ENCODE results near the gene BRD4. TPM values are rescaled to one million over a fixed set of nuclear protein-coding genes. Genes with fewer than 3 reads are reported as not detected.
"Not testable (repeated sequence)": the region's sequence is repeated elsewhere in the genome, so short reads cannot be mapped to it uniquely, and the experiment has no call there.

BRD4 gene
- total and polyA plus RNA-seq, 2 donors (not counting 1 experiment from before 2014, with no cell fraction given): 9.9 to 20.1 TPM

DNA sequence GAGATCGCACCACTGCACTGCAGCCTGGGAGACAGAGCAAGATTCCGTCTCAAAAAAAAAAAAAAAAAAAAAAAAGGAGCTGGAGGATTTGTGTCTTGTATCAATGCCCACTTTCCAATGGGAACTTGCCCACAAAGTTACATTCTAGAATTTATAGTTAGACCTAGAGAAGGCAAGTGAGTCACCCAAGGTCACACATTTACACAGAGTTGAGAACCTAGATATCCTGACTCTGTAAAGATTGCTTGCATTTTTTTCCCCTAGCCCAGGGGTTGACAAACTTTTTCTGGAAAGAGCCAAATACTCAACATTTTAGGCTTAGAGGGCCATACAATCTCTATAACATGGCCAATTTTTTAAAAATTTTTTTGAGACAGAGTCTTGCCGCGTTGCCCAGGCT is 7.7 kb upstream of the BRD4 start:
- H3K27ac ChIP-seq (ENCODE audit: insufficient read depth, low read length): no peak overlapping the region
- DNase-seq (ENCODE audit: low read depth in 2 of 2): no peak
- no peak overlapping the region for H3K9ac ChIP-seq (ENCODE audit: insufficient read depth, low read length)
- H3K4me3 ChIP-seq (replicated peaks in 1 of 4; ENCODE audit: control extremely low read depth in 1 of 4, insufficient read depth in 1 of 4, low read depth in 3 of 4, low read length in 4 of 4): no peak overlapping the region
- H4K20me1 ChIP-seq (ENCODE audit: control insufficient read depth, extremely low read depth, insufficient read depth, low read length): no peaks in the 10 kb centered on the region
- no peak overlapping the region for H2AFZ ChIP-seq (ENCODE audit: low read length)
- no peaks in the 10 kb centered on the region for H3K4me1 ChIP-seq (ENCODE audit: control insufficient read depth, extremely low read depth, insufficient read depth, low read length)
- TF ChIP-seq, protein P1, sequence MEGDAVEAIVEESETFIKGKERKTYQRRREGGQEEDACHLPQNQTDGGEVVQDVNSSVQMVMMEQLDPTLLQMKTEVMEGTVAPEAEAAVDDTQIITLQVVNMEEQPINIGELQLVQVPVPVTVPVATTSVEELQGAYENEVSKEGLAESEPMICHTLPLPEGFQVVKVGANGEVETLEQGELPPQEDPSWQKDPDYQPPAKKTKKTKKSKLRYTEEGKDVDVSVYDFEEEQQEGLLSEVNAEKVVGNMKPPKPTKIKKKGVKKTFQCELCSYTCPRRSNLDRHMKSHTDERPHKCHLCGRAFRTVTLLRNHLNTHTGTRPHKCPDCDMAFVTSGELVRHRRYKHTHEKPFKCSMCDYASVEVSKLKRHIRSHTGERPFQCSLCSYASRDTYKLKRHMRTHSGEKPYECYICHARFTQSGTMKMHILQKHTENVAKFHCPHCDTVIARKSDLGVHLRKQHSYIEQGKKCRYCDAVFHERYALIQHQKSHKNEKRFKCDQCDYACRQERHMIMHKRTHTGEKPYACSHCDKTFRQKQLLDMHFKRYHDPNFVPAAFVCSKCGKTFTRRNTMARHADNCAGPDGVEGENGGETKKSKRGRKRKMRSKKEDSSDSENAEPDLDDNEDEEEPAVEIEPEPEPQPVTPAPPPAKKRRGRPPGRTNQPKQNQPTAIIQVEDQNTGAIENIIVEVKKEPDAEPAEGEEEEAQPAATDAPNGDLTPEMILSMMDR (conservative IDR thresholded peaks at IDR 0.05 in 1 of 2, IDR thresholded peaks at IDR 0.05 in 1 of 2; ENCODE audit: low read depth in 1 of 2, low read length in 2 of 2): no peak
- TF ChIP-seq EZH2 (IDR thresholded peaks at IDR 0.05; ENCODE audit: low read length, missing control alignments): no peak
- H3K4me2 ChIP-seq (ENCODE audit: extremely low read depth, insufficient read depth, low read length): no peak overlapping the region
- H3K79me2 ChIP-seq (ENCODE audit: control insufficient read depth, insufficient read depth, low read length): no peaks in the 10 kb centered on the region
- no peaks in the 10 kb centered on the region for H3K27me3 ChIP-seq (ENCODE audit: control insufficient read depth, insufficient read depth, low read length)
- no peaks in the 10 kb centered on the region for H3K9me3 ChIP-seq (ENCODE audit: control insufficient read depth, insufficient read depth, low read depth, low read length)
- H3K36me3 ChIP-seq (ENCODE audit: control insufficient read depth, insufficient read depth, low read length): no peaks in the 10 kb centered on the region

GRCh38 chr19:15337202-15337601 is 4.9 kb upstream of the BRD4 start:
- Histone ChIP-seq H3K79me2 (ENCODE audit: control insufficient read depth, insufficient read depth, low read length) (peaks cover 8% of the 10 kb centered on the region), H3K4me1 (ENCODE audit: control insufficient read depth, extremely low read depth, insufficient read depth, low read length) (no peaks in the 10 kb centered on the region), H3K4me2 (ENCODE audit: extremely low read depth, insufficient read depth, low read length) (peak overlapping the region; percentile 11), H3K27me3 (ENCODE audit: control insufficient read depth, insufficient read depth, low read length) (no peaks in the 10 kb centered on the region), H3K4me3 (replicated peaks in 1 of 4; ENCODE audit: control extremely low read depth in 1 of 4, insufficient read depth in 1 of 4, low read depth in 3 of 4, low read length in 4 of 4) (no peak overlapping the region), H3K9me3 (ENCODE audit: control insufficient read depth, insufficient read depth, low read depth, low read length) (no peaks in the 10 kb centered on the region), H3K9ac (ENCODE audit: insufficient read depth, low read length) (no peak overlapping the region), H3K27ac (ENCODE audit: insufficient read depth, low read length) (peak overlapping the region; percentile 13), H3K36me3 (ENCODE audit: control insufficient read depth, insufficient read depth, low read length) (no peaks in the 10 kb centered on the region), H4K20me1 (ENCODE audit: control insufficient read depth, extremely low read depth, insufficient read depth, low read length) (no peaks in the 10 kb centered on the region), H2AFZ (ENCODE audit: low read length) (no peak overlapping the region)
- peak; percentile 60 to 62 for DNase-seq (ENCODE audit: low read depth in 2 of 2)
- TF ChIP-seq, protein P1 (conservative IDR thresholded peaks at IDR 0.05 in 1 of 2, IDR thresholded peaks at IDR 0.05 in 1 of 2; ENCODE audit: low read depth in 1 of 2, low read length in 2 of 2): no peak
- no peak for TF ChIP-seq EZH2 (IDR thresholded peaks at IDR 0.05; ENCODE audit: low read length, missing control alignments)

- H3K4me2 ChIP-seq (ENCODE audit: extremely low read depth, insufficient read depth, low read length); H2AFZ ChIP-seq (ENCODE audit: low read length); H3K36me3 ChIP-seq (ENCODE audit: control insufficient read depth, insufficient read depth, low read length); H3K27ac ChIP-seq (ENCODE audit: insufficient read depth, low read length); DNase-seq (ENCODE audit: low read depth in 2 of 2); H3K9me3 ChIP-seq (ENCODE audit: control insufficient read depth, insufficient read depth, low read depth, low read length); H3K4me3 ChIP-seq (replicated peaks in 1 of 4; ENCODE audit: control extremely low read depth in 1 of 4, insufficient read depth in 1 of 4, low read depth in 3 of 4, low read length in 4 of 4); H4K20me1 ChIP-seq (ENCODE audit: control insufficient read depth, extremely low read depth, insufficient read depth, low read length); H3K27me3 ChIP-seq (ENCODE audit: control insufficient read depth, insufficient read depth, low read length); H3K4me1 ChIP-seq (ENCODE audit: control insufficient read depth, extremely low read depth, insufficient read depth, low read length); H3K9ac ChIP-seq (ENCODE audit: insufficient read depth, low read length): not testable (repeated sequence)
- peaks cover 16% of the 10 kb centered on the region for H3K79me2 ChIP-seq (ENCODE audit: control insufficient read depth, insufficient read depth, low read length)
Observed at GRCh38 chr19:15335992-15336391, 3.7 kb upstream of the BRD4 start.

Measured in fibroblast of lung (primary cell).